ENCODE measurements around the gene CAV1.
"Not testable (repeated sequence)": the region's sequence is repeated elsewhere in the genome, so short reads cannot be mapped to it uniquely, and the experiment has no call there.

Gene CAV1

GRCh38 chr7:116524609-116525297 is at the start of gene CAV1:
Gene CAV1 (plus strand): TSS chr7:116525036. CDS start chr7:116525063, 27 bp downstream.
- in situ Hi-C loops (cut with MboI; ENCODE audit: low sequenced_read_pairs), result no loop called here

DNA sequence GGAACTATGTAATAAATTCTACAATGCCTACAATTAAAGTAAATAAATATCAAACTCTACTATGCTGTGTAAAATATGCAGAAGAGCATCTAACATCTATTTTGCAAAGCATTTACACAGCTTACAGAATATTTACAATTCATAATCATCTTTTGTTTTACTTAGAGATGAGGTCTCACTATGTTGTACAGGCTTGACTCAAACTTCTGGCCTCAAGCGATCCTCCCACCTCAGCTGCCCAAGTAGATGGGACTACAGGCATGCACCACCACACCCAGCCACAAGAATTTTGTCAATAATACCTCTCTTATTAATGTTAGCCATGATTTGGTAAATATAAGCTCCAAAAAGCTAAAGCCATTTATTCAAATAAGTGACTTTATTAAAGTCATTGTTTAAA is 47.2 kb upstream of the CAV1 start:
- in situ Hi-C loops (cut with MboI; ENCODE audit: low sequenced_read_pairs), result no loop called here

DNA sequence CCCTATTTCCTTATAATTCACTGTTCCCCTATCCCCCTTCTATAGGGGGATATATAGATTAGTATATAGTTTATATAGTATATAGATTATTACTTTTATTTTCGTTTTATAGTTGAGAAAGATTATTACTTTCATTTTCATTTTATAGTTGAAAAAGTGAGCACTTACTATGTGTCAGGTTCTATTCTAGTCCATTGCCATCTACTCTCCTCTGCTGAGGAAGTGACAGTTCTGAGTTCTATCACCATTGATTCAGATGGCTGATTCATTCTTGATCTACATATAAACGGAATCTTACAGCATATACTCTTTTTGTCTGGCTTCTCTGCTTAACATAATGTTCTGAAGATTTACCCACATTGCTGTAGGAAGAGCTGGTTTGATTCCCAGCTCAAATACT is 46.0 kb upstream of the CAV1 start:
- in situ Hi-C loops (cut with MboI; ENCODE audit: low sequenced_read_pairs), result no loop called here

DNA sequence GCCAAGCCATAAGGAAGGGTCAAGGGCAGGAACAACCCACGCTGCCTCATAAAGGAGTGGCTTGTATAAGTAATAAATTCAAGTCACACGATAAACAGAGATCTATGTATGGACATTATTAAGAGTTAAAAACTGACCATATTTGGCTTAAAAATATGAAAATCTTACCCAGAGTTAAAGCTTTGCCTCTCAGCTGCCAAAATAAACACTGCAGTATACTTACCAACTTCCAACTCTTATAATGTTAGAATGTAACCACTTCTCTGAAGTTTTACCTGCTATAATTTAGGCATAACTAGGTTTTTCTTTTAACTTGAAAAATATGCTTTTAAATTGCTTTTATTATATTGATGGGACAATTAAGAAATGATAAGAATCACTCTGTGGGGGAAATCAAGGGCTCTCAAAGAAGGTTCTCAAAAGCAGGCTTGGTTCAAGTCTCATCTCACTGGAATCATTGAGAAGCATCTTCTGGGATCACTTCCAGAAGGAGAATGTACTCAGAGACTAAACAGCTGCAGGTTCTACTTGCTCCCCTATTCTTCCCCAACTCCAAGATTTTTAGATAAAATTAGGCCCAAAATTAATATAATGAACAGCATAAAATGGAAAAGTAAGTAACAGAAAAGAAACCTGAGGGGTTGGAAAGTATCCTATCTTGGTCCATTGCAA is 41.4 kb upstream of the CAV1 start:
- in situ Hi-C loops (cut with MboI; ENCODE audit: low sequenced_read_pairs), result no loop called here

DNA sequence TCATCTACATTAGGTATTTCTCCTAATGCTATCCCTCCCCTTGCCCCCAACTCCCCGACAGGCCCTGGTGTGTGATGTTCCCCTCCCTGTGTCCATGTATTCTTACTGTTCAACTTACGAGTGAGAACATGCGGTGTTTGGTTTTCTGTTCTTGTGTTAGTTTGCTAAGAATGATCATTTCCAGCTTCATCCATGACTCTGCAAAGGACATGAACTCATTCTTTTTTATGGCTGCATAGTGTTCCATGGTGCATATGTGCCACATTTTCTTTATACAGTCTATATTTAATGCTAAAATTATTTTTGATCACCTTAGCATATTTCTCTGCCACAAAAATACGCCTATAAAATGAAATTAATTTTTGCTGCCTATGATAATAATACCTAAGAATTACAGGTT is 40.4 kb upstream of the CAV1 start:
- in situ Hi-C loops (cut with MboI; ENCODE audit: low sequenced_read_pairs), result not testable (repeated sequence)

GRCh38 chr7:116487907-116488521 is 36.8 kb upstream of the CAV1 start:
- in situ Hi-C loops (cut with MboI; ENCODE audit: low sequenced_read_pairs), result no loop called here

- in situ Hi-C loops (cut with MboI; ENCODE audit: low sequenced_read_pairs), result no loop called here
These were observed 34.5 kb upstream of the CAV1 start for GRCh38 chr7:116490351-116490750.

- in situ Hi-C loops (cut with MboI; ENCODE audit: low sequenced_read_pairs), result no loop called here
These were observed 32.8 kb upstream of the CAV1 start for GRCh38 chr7:116491887-116492653.

DNA sequence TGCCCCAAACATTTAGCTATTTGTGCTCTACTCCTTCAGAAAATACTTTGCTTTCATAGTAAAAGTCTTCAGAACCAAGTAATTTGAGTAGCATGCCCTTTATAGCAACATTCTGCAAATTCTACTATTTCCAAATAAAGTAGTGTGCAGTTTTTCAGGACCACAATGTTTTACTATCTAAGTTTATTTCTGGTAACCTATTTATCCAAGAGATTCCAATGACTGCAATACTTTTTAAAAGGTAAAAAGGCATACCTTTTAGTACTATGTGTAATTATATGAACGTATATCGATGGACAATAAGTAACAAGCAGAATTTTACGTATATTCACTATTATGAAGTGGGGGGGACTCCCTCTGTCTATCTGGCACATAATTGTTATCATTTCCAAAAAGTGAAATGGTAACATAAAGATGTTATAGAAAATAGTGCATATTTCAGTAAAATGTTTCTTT is 32.2 kb upstream of the CAV1 start:
- in situ Hi-C loops (cut with MboI; ENCODE audit: low sequenced_read_pairs), result no loop called here

DNA sequence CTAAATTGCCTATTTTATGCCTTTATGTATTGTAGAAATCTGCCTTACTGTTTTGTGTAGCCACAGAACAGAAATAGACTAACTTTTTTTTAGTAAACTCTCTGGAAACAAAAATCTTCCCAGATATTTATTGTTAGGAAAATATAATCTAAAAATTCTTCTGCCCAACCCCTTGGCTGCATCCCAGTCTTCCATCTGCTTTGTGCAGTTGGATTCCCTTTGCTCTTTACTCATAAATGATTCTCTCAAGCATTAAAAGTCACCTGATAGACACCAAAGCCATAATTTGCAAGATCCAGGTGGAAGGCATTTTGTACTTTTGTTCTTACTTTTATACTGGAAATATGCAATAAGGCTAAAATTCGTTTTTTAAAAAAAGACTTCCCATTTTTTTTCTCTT is 31.4 kb upstream of the CAV1 start:
- in situ Hi-C loops (cut with MboI; ENCODE audit: low sequenced_read_pairs), result no loop called here

GRCh38 chr7:116494472-116494871 is 30.4 kb upstream of the CAV1 start:
- in situ Hi-C loops (cut with MboI; ENCODE audit: low sequenced_read_pairs), result no loop called here

- in situ Hi-C loops (cut with MboI; ENCODE audit: low sequenced_read_pairs), result no loop called here
These were observed 29.1 kb upstream of the CAV1 start for GRCh38 chr7:116495736-116496135.

- in situ Hi-C loops (cut with MboI; ENCODE audit: low sequenced_read_pairs), result no loop called here
These were observed 28.2 kb upstream of the CAV1 start for GRCh38 chr7:116496653-116497052.

GRCh38 chr7:116497708-116498107 is 27.1 kb upstream of the CAV1 start:
- in situ Hi-C loops (cut with MboI; ENCODE audit: low sequenced_read_pairs), result no loop called here

DNA sequence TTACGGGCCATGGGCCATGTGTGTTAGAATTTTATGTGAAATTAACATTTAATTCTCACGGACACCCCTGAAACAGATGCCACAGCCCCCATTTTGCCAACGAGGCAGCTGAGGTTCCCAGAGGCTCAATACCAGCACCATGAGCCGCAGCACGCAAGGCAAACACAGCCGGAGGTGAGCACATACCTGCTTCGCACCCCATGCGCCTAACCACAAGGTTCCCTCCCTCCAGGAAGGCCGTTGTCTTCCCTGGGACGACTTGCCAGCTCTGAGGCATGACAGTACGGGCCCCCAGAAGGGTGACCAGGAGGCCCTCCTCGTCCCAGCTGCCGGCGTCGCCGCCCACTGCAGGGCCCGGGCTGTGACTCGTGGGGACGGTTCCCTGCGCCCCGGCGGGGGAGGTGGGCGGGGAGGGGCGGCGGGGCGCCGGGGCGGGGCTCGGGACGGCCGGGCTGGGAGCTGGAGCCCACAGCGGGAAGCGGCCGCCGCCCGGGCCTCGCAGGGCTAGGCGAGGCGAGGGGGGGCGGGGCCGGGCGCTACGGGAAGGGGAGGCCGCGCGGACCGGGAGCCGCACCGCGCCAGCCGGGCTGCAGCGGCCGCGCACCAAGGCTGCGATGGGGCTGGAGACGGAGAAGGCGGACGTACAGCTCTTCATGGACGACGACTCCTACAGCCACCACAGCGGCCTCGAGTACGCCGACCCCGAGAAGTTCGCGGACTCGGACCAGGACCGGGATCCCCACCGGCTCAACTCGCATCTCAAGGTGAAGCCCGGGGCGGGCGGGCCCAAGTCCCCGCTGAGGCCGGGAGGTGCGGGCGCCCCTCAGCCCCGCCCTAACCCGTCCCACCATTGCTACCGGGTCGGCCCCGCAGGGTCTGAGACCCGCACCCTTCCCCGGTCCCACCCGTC is 25.4 kb upstream of the CAV1 start, which contains the start of gene CAV2:
Gene CAV2, plus strand, starts transcription at position 571 of the 910 bp plus-strand sequence. Its CDS starts 44 bp downstream, at position 615.
- in situ Hi-C loops (cut with MboI; ENCODE audit: low sequenced_read_pairs), result no loop called here

GRCh38 chr7:116500078-116500853 is 24.6 kb upstream of the CAV1 start:
- in situ Hi-C loops (cut with MboI; ENCODE audit: low sequenced_read_pairs), result no loop called here

DNA sequence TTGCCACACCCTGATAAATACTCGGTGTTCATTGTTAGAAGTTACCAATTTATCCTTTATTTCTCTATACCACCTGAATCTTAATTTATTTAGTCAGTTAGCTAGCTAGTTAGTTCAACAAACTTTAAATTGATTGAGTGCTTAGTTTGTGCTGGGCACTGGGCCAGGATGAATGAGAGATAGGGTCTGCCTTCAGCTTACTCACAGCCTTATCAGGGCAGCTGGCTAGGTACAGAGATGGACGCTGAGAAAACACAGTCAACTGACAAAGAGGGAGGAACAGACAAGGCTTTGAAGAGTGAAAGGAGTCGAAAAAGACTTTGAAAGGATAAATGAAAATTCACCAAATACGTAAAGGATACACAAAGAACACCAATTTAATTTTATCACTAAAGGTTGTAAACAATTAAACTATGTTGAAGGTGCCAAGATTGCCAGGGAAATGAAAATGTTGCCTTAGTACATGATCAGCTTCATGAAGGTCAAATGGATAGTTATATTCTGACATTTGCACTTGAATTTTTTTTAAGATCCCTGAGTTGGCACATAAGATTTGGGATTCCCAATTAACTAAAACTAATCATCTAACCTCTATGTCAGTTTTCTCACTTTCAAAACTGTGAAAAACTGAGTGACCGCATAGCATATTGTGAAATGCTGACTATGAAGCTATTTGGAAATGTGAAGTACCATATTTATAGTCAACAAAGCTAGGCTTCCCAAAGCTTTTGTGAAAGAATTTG is 23.2 kb upstream of the CAV1 start:
- in situ Hi-C loops (cut with MboI; ENCODE audit: low sequenced_read_pairs), result no loop called here

GRCh38 chr7:116502201-116503096 is 22.4 kb upstream of the CAV1 start:
- in situ Hi-C loops (cut with MboI; ENCODE audit: low sequenced_read_pairs), result no loop called here
